ENCODE data around the gene B4GALNT4. TPM values are rescaled to one million over a fixed set of nuclear protein-coding genes. Genes with fewer than 3 reads are reported as not detected.

The B4GALNT4 gene
- total and polyA plus RNA-seq, 2 of the 13 experiments (the other 11 are each of a cell fraction or from before 2014, with no cell fraction given) = 30.5 to 50.1 TPM

DNA sequence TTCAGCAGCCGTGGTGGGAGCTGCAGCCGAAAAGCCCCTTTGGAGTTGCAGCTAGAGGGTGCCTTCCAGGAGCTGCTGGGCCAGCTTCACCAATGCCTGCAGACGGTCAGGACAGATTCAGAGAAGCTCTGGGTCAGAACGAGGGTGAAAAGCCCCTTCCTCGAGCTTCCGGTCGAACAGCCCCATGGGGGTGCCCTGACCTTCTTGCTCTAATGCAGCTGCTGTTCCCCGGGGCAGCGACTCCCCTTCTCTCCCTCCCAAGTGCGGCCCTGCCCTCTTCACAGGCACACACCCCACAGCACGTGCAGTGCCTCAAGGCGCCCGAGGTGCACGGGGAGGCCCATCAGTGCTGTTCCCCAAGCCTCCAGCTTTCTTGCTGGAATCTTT is 39.0 kb upstream of the B4GALNT4 start:
- H3K4me2 ChIP-seq (ENCODE audit: low read depth, low read length) = no peak overlapping the region; the same call in 1 of the 2 replicates
- H3K4me1 ChIP-seq (ENCODE audit: insufficient read depth, low read length) = peaks cover 56% of the 10 kb centered on the region
- ATAC-seq (no peak), DNase-seq (ENCODE audit: low spot score) (no peak), FAIRE-seq (no peak)
- POLR2A ChIA-PET = interaction anchor here (1.2 to 3.8 kb wide), 7 partner anchors 9 to 123 kb away, joined by 3 to 74 read pairs (median 5); partner anchors contain the start of genes BET1L, IFITM2 and RIC8A
- intact Hi-C loops (cut with micrococcal nuclease; ENCODE audit: unreplicated experiment) (no loop called here), in situ Hi-C loops (cut with HindIII; ENCODE audit: extremely low pct_ligation_motif_present, low pct_unique_long_range_greater_than_20kb) (no loop called here)
- H3K4me3 ChIP-seq (replicated peaks in 1 of 3; ENCODE audit: insufficient read depth in 1 of 3, low read depth in 2 of 3, low read length in 3 of 3) = no peak overlapping the region
- H4K20me1 ChIP-seq (ENCODE audit: insufficient read depth, low read length) = no peaks in the 10 kb centered on the region
- H3K9ac ChIP-seq (ENCODE audit: insufficient read depth, low read depth, low read length) = peak overlapping the region; percentile 34; the same call in 1 of the 2 replicates
- CTCF ChIA-PET (ENCODE audit: low intra/inter-chr PET ratio, low total read pairs) = no interaction called here
- TF ChIP-seq ZSCAN29 (CRISPR knock-in tag; conservative IDR thresholded peaks at IDR 0.05) = no peak
- TF ChIP-seq, protein P1, sequence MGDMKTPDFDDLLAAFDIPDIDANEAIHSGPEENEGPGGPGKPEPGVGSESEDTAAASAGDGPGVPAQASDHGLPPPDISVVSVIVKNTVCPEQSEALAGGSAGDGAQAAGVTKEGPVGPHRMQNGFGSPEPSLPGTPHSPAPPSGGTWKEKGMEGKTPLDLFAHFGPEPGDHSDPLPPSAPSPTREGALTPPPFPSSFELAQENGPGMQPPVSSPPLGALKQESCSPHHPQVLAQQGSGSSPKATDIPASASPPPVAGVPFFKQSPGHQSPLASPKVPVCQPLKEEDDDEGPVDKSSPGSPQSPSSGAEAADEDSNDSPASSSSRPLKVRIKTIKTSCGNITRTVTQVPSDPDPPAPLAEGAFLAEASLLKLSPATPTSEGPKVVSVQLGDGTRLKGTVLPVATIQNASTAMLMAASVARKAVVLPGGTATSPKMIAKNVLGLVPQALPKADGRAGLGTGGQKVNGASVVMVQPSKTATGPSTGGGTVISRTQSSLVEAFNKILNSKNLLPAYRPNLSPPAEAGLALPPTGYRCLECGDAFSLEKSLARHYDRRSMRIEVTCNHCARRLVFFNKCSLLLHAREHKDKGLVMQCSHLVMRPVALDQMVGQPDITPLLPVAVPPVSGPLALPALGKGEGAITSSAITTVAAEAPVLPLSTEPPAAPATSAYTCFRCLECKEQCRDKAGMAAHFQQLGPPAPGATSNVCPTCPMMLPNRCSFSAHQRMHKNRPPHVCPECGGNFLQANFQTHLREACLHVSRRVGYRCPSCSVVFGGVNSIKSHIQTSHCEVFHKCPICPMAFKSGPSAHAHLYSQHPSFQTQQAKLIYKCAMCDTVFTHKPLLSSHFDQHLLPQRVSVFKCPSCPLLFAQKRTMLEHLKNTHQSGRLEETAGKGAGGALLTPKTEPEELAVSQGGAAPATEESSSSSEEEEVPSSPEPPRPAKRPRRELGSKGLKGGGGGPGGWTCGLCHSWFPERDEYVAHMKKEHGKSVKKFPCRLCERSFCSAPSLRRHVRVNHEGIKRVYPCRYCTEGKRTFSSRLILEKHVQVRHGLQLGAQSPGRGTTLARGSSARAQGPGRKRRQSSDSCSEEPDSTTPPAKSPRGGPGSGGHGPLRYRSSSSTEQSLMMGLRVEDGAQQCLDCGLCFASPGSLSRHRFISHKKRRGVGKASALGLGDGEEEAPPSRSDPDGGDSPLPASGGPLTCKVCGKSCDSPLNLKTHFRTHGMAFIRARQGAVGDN (CRISPR knock-in tag; IDR thresholded peaks at IDR 0.05) = peak; percentile 55
- TF ChIP-seq AGO2 (optimal IDR thresholded peaks at IDR 0.05; ENCODE audit: low read depth, low read length) = peak; percentile 88
- no peak for TF ChIP-seq BRCA1 (CRISPR knock-in tag; IDR thresholded peaks at IDR 0.05)
- 0 out of 2 replicates have a peak, but pooled peaks have one; percentile 17 for TF ChIP-seq BRD4 (CRISPR knock-in tag; IDR thresholded peaks at IDR 0.05)
- TF ChIP-seq SP2 (CRISPR knock-in tag; IDR thresholded peaks at IDR 0.05) = no peak
- peak; percentile 40; the same call in 1 of the 2 replicates for TF ChIP-seq RBFOX2 (IDR thresholded peaks at IDR 0.05; ENCODE audit: low read depth, low read length)
- WGBS (ENCODE audit: low lambda C conversion rate) = 96% methylated on average over 8 of the region's 14 CpGs
- no peaks in the 10 kb centered on the region for H3K79me2 ChIP-seq (ENCODE audit: insufficient read depth, low read length)
- no peaks in the 10 kb centered on the region for H3K9me3 ChIP-seq (ENCODE audit: low read length)
- no TSS peak for BruUV-seq (replicated peaks)
- no peaks in the 10 kb centered on the region for H3K36me3 ChIP-seq (replicated peaks in 1 of 2; ENCODE audit: control insufficient read depth in 1 of 2, insufficient read depth in 2 of 2, low read length in 2 of 2)
- peak overlapping the region; percentile 36 for H3K27ac ChIP-seq (ENCODE audit: extremely low read length, insufficient read depth, low read length)
- H3K27me3 ChIP-seq (ENCODE audit: control insufficient read depth in 1 of 2, insufficient read depth in 2 of 2, low read length in 2 of 2) = no peaks in the 10 kb centered on the region; a peak in 2 of 5 replicates
- no peak overlapping the region for H2AFZ ChIP-seq (ENCODE audit: low read length)
